GM21576 (cell line): ENCODE results near the gene PPIL4.

Source experiments
- ATAC-seq: cut with Tn5 transposase; IDR thresholded peaks from one replicate; pipeline ENCODE4 v1.9.1; 2021; ENCODE audit warnings: mild to moderate bottlenecking, moderate library complexity; ENCODE audit not compliant: unreplicated experiment

PPIL4 gene

DNA sequence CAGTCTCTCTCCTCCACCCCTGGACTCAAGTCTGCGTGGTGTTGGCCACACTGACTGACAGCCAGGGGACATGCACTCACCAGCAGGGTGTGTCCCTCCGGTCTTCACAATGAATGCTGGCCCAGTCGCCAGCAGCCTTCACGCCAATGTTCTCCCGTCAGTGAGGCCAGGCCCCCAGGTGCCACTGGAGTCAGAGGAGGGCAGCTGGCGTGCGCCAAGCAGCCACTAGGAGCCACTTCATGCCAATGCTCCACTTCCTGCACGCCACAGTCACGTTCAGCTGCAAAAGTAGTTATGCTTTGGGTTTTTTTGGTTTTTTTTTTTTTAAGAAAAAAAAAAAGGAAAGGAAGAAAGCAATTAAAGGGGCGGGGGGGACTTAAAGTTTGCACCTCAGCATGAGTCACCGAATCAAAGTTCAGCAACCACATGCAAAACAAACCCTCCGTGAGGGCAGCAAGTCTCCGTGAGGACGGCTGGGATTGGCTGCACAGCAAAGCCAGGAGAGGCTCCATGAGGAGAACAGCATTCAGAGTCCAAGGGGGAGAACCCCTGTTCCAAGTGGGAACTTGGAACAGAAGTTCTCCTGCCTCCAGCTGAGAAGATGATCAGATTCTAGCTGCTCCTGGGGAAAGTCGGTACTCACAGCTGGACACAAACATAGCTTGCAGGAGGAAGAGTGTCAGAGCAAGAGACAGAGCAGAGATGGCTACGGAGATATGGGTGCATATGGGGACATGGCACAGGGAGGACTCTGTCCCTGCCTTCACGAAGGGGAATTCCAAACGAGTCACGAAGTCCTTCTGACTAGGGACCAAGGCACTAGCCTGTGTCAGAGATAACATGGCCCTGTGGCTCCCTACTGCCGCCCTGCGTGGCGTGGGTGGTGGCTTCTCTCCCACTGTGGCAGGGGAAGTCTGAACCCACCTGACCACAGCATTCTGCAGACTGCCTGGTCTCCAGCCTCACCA is 60.8 kb downstream of the PPIL4 start, which contains the start of gene ZC3H12D:
Gene ZC3H12D (minus strand): TSS at position 282 of the 968 bp plus-strand sequence. CDS start 10,471 bp downstream, outside the sequence.
- ATAC-seq: peak; percentile 33

- no peak for ATAC-seq
These were observed 61.8 kb downstream of the PPIL4 start for GRCh38 chr6:149483849-149484655.

DNA sequence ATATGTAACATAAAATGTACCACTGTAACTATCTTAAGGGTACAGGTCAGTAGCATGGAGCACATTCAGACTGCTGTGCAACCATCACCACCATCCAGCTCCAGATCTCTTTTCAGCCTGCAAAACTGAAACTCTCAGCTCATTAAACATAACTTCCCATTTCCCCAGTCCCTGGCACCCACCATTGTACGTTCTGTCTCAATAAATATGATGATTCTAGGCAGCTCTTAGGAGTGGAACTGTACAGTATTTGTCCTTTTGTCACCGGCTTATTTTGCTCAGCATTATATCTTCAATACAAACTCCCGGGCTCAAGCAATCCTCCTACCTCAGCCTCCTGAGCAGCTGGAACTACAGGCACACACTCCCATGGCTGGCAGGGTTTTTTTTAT is 62.5 kb downstream of the PPIL4 start:
- ATAC-seq: no peak

- no peak for ATAC-seq
These were observed 63.1 kb downstream of the PPIL4 start for GRCh38 chr6:149482545-149483333.

- no peak for ATAC-seq
These were observed 65.2 kb downstream of the PPIL4 start for GRCh38 chr6:149480502-149481280.

- ATAC-seq: no peak
These were observed 67.1 kb downstream of the PPIL4 start for GRCh38 chr6:149478631-149479314.

DNA sequence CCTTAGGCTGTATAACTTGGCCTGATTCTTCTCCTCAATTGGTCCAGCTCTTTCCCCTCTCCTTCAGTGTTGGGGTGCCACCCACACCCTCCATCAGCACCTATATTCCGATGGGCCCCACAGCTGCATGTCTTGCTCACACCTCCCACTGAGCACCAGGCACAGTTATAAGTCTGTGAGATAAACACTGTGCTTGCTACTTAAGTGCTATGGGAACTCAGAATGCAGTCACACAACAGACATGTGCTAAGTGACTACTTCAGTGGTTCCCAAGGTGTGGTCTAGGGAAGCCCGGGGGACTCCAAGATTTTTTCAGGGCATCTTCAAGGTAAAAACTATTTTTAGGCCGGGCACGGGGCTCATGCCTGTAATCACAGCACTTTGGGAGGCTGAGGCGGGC is 68.3 kb downstream of the PPIL4 start:
- no peak for ATAC-seq

- no peak for ATAC-seq
These were observed 68.9 kb downstream of the PPIL4 start for GRCh38 chr6:149476789-149477455.

GRCh38 chr6:149474108-149474935 is 71.5 kb downstream of the PPIL4 start:
- no peak for ATAC-seq

DNA sequence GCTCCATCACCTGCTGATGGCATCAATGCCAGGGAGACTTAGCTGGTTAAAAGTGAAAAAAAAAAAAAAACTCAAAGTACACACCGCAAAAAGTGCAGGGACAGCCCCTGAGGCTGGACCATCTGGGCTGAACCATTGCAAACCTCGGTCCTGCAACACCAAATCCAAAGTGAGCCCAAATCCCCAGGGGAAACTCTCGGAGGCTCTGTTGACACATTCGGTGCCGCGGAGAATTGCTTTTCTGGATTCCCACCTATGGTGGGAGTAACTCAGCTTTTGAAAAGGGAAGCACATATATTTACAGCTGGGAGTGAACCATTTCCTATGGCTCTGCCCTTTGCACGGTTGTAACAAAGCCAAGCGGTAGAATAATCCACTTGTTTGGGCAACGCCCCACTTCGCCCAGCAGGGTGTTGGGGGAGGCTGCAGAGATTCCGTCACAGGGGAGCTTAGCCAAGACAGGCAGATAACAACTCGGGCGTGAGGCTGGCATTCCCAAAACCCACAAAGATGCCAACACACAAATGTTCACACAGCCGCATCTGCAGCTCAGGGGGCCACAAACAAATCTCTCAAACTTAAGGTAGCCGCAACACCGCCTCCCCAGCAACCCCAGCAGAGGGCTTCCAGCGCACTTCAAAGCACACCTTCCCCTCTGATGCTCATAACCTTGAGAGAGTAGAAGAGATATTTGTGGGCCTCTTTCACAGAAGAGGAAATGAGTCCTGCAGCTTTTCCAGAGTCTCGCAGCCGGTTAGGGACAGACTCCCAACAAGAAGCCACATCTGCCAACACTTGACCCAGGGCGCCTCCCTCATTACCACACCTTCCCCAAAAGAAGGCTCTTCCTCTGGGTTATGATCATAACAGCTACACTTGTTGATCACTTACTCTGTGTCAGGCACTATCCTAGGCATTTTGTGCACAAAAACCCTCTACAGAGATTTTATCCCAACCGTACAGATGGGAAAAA is 72.5 kb downstream of the PPIL4 start:
- ATAC-seq: no peak

GRCh38 chr6:149472241-149472640 is 73.6 kb downstream of the PPIL4 start:
- ATAC-seq: no peak

DNA sequence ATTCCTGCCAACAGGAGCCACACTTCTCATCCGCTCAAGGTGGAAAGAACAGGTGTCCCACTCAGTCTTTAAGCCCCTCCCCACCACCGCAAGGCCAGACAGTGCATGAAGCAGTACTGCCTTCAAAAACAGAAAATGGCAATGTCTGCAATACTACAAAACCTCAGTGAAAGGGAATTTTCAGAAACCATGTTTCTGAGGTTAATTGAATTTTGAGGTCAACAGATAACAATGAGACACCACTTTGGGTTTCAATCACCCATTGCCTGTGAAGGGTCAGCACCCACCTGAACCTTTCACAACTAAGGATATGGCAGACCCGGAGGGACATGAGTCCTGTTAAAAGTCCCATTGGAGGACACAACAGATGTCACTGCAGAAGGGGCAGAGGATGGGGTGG is 74.0 kb downstream of the PPIL4 start:
- ATAC-seq: no peak

- ATAC-seq: no peak
These were observed 74.9 kb downstream of the PPIL4 start for GRCh38 chr6:149470948-149471347.

GRCh38 chr6:149468179-149468578 is 77.7 kb downstream of the PPIL4 start:
- no peak for ATAC-seq

- no peak for ATAC-seq
These were observed 78.6 kb downstream of the PPIL4 start for GRCh38 chr6:149467265-149467664.

GRCh38 chr6:149464411-149464810 is 81.4 kb downstream of the PPIL4 start:
- ATAC-seq: no peak

- no peak for ATAC-seq
These were observed 82.1 kb downstream of the PPIL4 start for GRCh38 chr6:149463781-149464180.
